HFFc6 (cell line): Measurements from ENCODE around the gene CLSTN2. TPM values are rescaled to one million over a fixed set of nuclear protein-coding genes. Genes with fewer than 3 reads are reported as not detected.

Source experiments
- DNase-seq: peaks from one replicate; pipeline ENCODE4 v3.0.0-alpha.2; 2018
- H3K27ac Mint-ChIP-seq: 2 replicates; pipeline ENCODE4 v1.8.0; 2020; ENCODE audit warnings: mild to moderate bottlenecking, mixed read lengths
- H3K27me3 Mint-ChIP-seq: 2 replicates; pipeline ENCODE4 v1.8.0; 2021; ENCODE audit warnings: mild to moderate bottlenecking, moderate library complexity, mixed read lengths; ENCODE audit not compliant: insufficient read depth
- H3K36me3 Mint-ChIP-seq: 2 replicates; pipeline ENCODE4 v1.8.0; 2021; ENCODE audit warnings: low read depth, mixed read lengths
- H3K4me1 Mint-ChIP-seq: 2 replicates; pipeline ENCODE4 v1.8.0; 2020; ENCODE audit warnings: low read depth, mixed read lengths
- H3K4me3 Mint-ChIP-seq: 2 replicates; pipeline ENCODE4 v1.8.0; 2020; ENCODE audit warnings: mild to moderate bottlenecking, moderate library complexity, mixed read lengths
- H3K9me3 Mint-ChIP-seq: 2 replicates; pipeline ENCODE4 v1.8.0; 2020; ENCODE audit warnings: mild to moderate bottlenecking, mixed read lengths
- CTCF ChIP-seq: fragments of 200-600 bp; sonication (generic); IDR thresholded peaks from 2 replicates; pipeline ENCODE4 v1.5.0; 2021; ENCODE audit warnings: antibody characterized with exemption, mild to moderate bottlenecking
- total RNA-seq, 6 experiments: library from RNA; stranded (reverse); fragmentation: NEBNext Ultra II Directional; extraction: Animal tissue kit (Norgen Biotek cat#: 25700); gene quantifications; 2 replicates in 1 of 6; 3 replicates in 5 of 6; pipeline ENCODE4 v1.2.3, GENCODE V29; 2021

The CLSTN2 gene
- total RNA-seq, 6 experiments from 2014 or later: 0.05 TPM; not detected in 5

- no peak for DNase-seq
- 0 out of 2 replicates have a peak, but pooled peaks cover 5% of the 10 kb centered on the region for H3K36me3 Mint-ChIP-seq
- H3K4me1 Mint-ChIP-seq: no peaks in the 10 kb centered on the region
- TF ChIP-seq CTCF: no peak
- no peak overlapping the region for H3K4me3 Mint-ChIP-seq
- no peak overlapping the region for H3K27ac Mint-ChIP-seq
- H3K9me3 Mint-ChIP-seq: peaks cover 38% of the 10 kb centered on the region
- peaks cover 2% of the 10 kb centered on the region for H3K27me3 Mint-ChIP-seq
These were observed 501.4 kb downstream of the CLSTN2 start for GRCh38 chr3:140436421-140436820.

- Mint-ChIP-seq H3K36me3 (peaks cover 10% of the 10 kb centered on the region; the same call in 1 of the 2 replicates), H3K9me3 (peaks cover 42% of the 10 kb centered on the region), H3K4me3 (no peak overlapping the region), H3K27ac (no peak overlapping the region), H3K27me3 (peaks cover 2% of the 10 kb centered on the region), H3K4me1 (no peaks in the 10 kb centered on the region)
- TF ChIP-seq CTCF: no peak
- DNase-seq: no peak
These were observed 503.9 kb downstream of the CLSTN2 start for GRCh38 chr3:140438736-140439470.

- no peak for TF ChIP-seq CTCF
- peaks cover 2% of the 10 kb centered on the region for H3K27me3 Mint-ChIP-seq
- H3K4me1 Mint-ChIP-seq: no peaks in the 10 kb centered on the region
- H3K27ac Mint-ChIP-seq: no peak overlapping the region
- peaks cover 44% of the 10 kb centered on the region for H3K9me3 Mint-ChIP-seq
- DNase-seq: no peak
- H3K4me3 Mint-ChIP-seq: no peak overlapping the region
- peaks cover 10% of the 10 kb centered on the region; the same call in 1 of the 2 replicates for H3K36me3 Mint-ChIP-seq
These were observed 504.5 kb downstream of the CLSTN2 start for GRCh38 chr3:140439527-140439926.

GRCh38 chr3:140440446-140440845, 505.5 kb downstream of the CLSTN2 start:
- Mint-ChIP-seq H3K27me3 (peaks cover 2% of the 10 kb centered on the region), H3K9me3 (peaks cover 54% of the 10 kb centered on the region), H3K27ac (no peak overlapping the region), H3K36me3 (peaks cover 10% of the 10 kb centered on the region; the same call in 1 of the 2 replicates), H3K4me1 (no peaks in the 10 kb centered on the region), H3K4me3 (no peak overlapping the region)
- TF ChIP-seq CTCF: no peak
- no peak for DNase-seq

GRCh38 chr3:140441006-140441405, 506.0 kb downstream of the CLSTN2 start:
- Mint-ChIP-seq H3K9me3 (peaks cover 53% of the 10 kb centered on the region), H3K36me3 (peaks cover 10% of the 10 kb centered on the region; the same call in 1 of the 2 replicates), H3K4me3 (no peak overlapping the region), H3K27me3 (peaks cover 2% of the 10 kb centered on the region), H3K27ac (no peak overlapping the region), H3K4me1 (no peaks in the 10 kb centered on the region)
- no peak for TF ChIP-seq CTCF
- DNase-seq: no peak
